HepG2 (cell line): ENCODE measurements around the gene PTRH2. TPM values are rescaled to one million over a fixed set of nuclear protein-coding genes. Genes with fewer than 3 reads are reported as not detected.

Experiments used
- CREM ChIP-seq, 2 experiments: sonication (generic) in 1 of 2; formaldehyde crosslinking in 1 of 2; IDR thresholded peaks; 2 replicates each; pipeline versions ENCODE4 v1.4.0 to v1.6.1; 2016 to 2020; ENCODE audit warnings: antibody characterized with exemption in 1 of 2, mild to moderate bottlenecking in 1 of 2, missing genetic modification reagents in 1 of 2
- SP140L ChIP-seq: sonication (generic); formaldehyde crosslinking; IDR thresholded peaks from 2 replicates; pipeline ENCODE4 v1.4.0; 2020; ENCODE audit warnings: missing genetic modification reagents, borderline replicate concordance
- ZNF326 ChIP-seq: sonication (generic); formaldehyde crosslinking; IDR thresholded peaks from 2 replicates; pipeline ENCODE4 v1.4.0; 2020; ENCODE audit warnings: missing genetic modification reagents, borderline replicate concordance
- ZNF367 ChIP-seq: sonication (generic); formaldehyde crosslinking; IDR thresholded peaks from 2 replicates; pipeline ENCODE4 v1.4.0; 2020; ENCODE audit warnings: missing genetic modification reagents, borderline replicate concordance
- polyA plus RNA-seq, 8 experiments: library from polyadenylated mRNA; depleted of rRNA in 3 of 8; stranded (reverse) in 7 of 8; unstranded in 1 of 8; fragments of >200 nt; fragmentation: Illumina TruSeq in 4 of 8; extraction: Trizol in 4 of 8; gene quantifications; 2 replicates each; pipeline versions ENCODE4 v1.2.1 to v1.2.3, GENCODE V29; 2011 to 2016; ENCODE audit warnings: low read depth in 4 of 8, missing spikeins in 1 of 8, mixed read lengths in 1 of 8; ENCODE audit not compliant: insufficient read depth in 1 of 8
- total RNA-seq, 5 experiments: library from RNA; depleted of rRNA; stranded (reverse); fragments of >200 nt; fragmentation: Illumina TruSeq; extraction: Trizol; gene quantifications; 2 replicates each; pipeline ENCODE4 v1.2.3, GENCODE V29; 2016; ENCODE audit warnings: low read depth in 1 of 5
- TF ChIP-seq, protein P1 (sequence below): sonication (generic); formaldehyde crosslinking; IDR thresholded peaks from 2 replicates; pipeline ENCODE4 v1.4.0; 2020; ENCODE audit warnings: missing genetic modification reagents
- TF ChIP-seq, protein P2 (sequence below), 2 experiments: sonication (generic) in 1 of 2; formaldehyde crosslinking in 1 of 2; IDR thresholded peaks; 2 replicates each; pipeline versions ENCODE4 v1.4.0 to v1.6.1; 2018 to 2020; ENCODE audit warnings: missing genetic modification reagents in 2 of 2, borderline replicate concordance in 1 of 2, low read depth in 1 of 2, mild to moderate bottlenecking in 1 of 2, missing biosample characterization in 1 of 2
- TF ChIP-seq, protein P3 (sequence below): sonication (generic); formaldehyde crosslinking; IDR thresholded peaks from 2 replicates; pipeline ENCODE4 v1.5.0; 2020; ENCODE audit warnings: missing genetic modification reagents
- TF ChIP-seq, protein P4 (sequence below): sonication (generic); formaldehyde crosslinking; IDR thresholded peaks from 2 replicates; pipeline ENCODE4 v1.4.0; 2020; ENCODE audit warnings: missing genetic modification reagents, borderline replicate concordance
- TF ChIP-seq, protein P5 (sequence below): sonication (generic); formaldehyde crosslinking; IDR thresholded peaks from 2 replicates; pipeline ENCODE4 v1.4.0; 2020; ENCODE audit warnings: mild to moderate bottlenecking, low read depth, missing genetic modification reagents
- TF ChIP-seq, protein P6 (sequence below): sonication (generic); formaldehyde crosslinking; IDR thresholded peaks from 2 replicates; pipeline ENCODE4 v1.4.0; 2020; ENCODE audit warnings: missing genetic modification reagents, borderline replicate concordance

The PTRH2 gene
- total and polyA plus RNA-seq, 2 of the 13 experiments (the other 11 are each of a cell fraction or from before 2014, with no cell fraction given), result 67.7 to 83.3 TPM

DNA sequence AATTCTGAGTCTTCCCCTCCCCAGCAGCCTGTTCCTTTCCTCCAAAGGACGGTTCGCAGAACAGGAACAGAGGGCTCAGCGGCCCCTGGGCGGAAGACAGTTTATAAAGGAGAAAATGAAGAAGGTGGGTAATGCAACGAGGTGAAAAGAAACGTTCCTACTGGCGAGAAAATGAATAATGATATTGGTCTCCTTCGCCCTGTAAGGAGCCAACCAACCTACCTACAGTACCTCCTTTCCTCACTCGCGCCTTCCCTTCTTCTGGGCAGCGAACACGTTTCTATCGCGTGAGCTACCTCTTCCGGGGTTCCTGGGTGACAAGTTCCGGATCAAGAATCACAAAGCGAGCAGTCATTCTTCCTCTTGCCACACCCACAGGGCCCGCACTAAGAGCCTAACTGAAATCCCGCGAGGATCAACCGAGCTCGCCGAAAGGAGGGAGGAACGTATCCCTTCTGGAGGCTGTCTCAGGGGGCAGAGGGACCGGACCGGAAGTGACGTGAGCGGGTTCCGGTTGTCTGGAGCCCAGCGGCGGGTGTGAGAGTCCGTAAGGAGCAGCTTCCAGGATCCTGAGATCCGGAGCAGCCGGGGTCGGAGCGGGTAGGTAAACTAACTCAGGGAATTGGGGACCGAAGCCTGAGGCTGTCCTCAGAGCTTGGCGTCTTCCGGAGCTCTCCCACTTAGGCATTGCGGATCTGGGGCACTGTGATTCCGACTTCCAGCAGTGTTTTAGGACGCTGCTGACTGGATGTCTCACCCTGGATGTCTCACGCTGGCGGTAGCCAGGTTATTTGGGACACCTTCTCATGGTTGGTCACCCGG, at the start of gene PTRH2, which contains the start of gene VMP1 (continued):
- TF ChIP-seq, protein P1, sequence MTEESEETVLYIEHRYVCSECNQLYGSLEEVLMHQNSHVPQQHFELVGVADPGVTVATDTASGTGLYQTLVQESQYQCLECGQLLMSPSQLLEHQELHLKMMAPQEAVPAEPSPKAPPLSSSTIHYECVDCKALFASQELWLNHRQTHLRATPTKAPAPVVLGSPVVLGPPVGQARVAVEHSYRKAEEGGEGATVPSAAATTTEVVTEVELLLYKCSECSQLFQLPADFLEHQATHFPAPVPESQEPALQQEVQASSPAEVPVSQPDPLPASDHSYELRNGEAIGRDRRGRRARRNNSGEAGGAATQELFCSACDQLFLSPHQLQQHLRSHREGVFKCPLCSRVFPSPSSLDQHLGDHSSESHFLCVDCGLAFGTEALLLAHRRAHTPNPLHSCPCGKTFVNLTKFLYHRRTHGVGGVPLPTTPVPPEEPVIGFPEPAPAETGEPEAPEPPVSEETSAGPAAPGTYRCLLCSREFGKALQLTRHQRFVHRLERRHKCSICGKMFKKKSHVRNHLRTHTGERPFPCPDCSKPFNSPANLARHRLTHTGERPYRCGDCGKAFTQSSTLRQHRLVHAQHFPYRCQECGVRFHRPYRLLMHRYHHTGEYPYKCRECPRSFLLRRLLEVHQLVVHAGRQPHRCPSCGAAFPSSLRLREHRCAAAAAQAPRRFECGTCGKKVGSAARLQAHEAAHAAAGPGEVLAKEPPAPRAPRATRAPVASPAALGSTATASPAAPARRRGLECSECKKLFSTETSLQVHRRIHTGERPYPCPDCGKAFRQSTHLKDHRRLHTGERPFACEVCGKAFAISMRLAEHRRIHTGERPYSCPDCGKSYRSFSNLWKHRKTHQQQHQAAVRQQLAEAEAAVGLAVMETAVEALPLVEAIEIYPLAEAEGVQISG (CRISPR knock-in tag), result peak; percentile 93
- TF ChIP-seq, protein P2, sequence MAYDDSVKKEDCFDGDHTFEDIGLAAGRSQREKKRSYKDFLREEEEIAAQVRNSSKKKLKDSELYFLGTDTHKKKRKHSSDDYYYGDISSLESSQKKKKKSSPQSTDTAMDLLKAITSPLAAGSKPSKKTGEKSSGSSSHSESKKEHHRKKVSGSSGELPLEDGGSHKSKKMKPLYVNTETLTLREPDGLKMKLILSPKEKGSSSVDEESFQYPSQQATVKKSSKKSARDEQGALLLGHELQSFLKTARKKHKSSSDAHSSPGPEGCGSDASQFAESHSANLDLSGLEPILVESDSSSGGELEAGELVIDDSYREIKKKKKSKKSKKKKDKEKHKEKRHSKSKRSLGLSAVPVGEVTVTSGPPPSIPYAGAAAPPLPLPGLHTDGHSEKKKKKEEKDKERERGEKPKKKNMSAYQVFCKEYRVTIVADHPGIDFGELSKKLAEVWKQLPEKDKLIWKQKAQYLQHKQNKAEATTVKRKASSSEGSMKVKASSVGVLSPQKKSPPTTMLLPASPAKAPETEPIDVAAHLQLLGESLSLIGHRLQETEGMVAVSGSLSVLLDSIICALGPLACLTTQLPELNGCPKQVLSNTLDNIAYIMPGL (CRISPR knock-in tag; IDR thresholded peaks at IDR 0.05; ENCODE audit: borderline replicate concordance in 1 of 2, low read depth in 1 of 2), result peak; percentile 70 to 93
- no peak for TF ChIP-seq ZNF367
- TF ChIP-seq, protein P3, sequence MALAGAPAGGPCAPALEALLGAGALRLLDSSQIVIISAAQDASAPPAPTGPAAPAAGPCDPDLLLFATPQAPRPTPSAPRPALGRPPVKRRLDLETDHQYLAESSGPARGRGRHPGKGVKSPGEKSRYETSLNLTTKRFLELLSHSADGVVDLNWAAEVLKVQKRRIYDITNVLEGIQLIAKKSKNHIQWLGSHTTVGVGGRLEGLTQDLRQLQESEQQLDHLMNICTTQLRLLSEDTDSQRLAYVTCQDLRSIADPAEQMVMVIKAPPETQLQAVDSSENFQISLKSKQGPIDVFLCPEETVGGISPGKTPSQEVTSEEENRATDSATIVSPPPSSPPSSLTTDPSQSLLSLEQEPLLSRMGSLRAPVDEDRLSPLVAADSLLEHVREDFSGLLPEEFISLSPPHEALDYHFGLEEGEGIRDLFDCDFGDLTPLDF, result no peak
- TF ChIP-seq, protein P4, sequence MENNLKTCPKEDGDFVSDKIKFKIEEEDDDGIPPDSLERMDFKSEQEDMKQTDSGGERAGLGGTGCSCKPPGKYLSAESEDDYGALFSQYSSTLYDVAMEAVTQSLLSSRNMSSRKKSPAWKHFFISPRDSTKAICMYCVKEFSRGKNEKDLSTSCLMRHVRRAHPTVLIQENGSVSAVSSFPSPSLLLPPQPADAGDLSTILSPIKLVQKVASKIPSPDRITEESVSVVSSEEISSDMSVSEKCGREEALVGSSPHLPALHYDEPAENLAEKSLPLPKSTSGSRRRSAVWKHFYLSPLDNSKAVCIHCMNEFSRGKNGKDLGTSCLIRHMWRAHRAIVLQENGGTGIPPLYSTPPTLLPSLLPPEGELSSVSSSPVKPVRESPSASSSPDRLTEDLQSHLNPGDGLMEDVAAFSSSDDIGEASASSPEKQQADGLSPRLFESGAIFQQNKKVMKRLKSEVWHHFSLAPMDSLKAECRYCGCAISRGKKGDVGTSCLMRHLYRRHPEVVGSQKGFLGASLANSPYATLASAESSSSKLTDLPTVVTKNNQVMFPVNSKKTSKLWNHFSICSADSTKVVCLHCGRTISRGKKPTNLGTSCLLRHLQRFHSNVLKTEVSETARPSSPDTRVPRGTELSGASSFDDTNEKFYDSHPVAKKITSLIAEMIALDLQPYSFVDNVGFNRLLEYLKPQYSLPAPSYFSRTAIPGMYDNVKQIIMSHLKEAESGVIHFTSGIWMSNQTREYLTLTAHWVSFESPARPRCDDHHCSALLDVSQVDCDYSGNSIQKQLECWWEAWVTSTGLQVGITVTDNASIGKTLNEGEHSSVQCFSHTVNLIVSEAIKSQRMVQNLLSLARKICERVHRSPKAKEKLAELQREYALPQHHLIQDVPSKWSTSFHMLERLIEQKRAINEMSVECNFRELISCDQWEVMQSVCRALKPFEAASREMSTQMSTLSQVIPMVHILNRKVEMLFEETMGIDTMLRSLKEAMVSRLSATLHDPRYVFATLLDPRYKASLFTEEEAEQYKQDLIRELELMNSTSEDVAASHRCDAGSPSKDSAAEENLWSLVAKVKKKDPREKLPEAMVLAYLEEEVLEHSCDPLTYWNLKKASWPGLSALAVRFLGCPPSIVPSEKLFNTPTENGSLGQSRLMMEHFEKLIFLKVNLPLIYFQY, result no peak; the same call in 1 of the 2 replicates
- TF ChIP-seq SP140L (CRISPR knock-in tag), result no peak
- TF ChIP-seq CREM (IDR thresholded peaks at IDR 0.05), result peak; percentile 98
- peak; percentile 43; the same call in 1 of the 2 replicates for TF ChIP-seq CREM (CRISPR knock-in tag; IDR thresholded peaks at IDR 0.05)
- TF ChIP-seq, protein P5, sequence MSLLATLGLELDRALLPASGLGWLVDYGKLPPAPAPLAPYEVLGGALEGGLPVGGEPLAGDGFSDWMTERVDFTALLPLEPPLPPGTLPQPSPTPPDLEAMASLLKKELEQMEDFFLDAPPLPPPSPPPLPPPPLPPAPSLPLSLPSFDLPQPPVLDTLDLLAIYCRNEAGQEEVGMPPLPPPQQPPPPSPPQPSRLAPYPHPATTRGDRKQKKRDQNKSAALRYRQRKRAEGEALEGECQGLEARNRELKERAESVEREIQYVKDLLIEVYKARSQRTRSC (CRISPR knock-in tag), result no peak
- TF ChIP-seq, protein P6, sequence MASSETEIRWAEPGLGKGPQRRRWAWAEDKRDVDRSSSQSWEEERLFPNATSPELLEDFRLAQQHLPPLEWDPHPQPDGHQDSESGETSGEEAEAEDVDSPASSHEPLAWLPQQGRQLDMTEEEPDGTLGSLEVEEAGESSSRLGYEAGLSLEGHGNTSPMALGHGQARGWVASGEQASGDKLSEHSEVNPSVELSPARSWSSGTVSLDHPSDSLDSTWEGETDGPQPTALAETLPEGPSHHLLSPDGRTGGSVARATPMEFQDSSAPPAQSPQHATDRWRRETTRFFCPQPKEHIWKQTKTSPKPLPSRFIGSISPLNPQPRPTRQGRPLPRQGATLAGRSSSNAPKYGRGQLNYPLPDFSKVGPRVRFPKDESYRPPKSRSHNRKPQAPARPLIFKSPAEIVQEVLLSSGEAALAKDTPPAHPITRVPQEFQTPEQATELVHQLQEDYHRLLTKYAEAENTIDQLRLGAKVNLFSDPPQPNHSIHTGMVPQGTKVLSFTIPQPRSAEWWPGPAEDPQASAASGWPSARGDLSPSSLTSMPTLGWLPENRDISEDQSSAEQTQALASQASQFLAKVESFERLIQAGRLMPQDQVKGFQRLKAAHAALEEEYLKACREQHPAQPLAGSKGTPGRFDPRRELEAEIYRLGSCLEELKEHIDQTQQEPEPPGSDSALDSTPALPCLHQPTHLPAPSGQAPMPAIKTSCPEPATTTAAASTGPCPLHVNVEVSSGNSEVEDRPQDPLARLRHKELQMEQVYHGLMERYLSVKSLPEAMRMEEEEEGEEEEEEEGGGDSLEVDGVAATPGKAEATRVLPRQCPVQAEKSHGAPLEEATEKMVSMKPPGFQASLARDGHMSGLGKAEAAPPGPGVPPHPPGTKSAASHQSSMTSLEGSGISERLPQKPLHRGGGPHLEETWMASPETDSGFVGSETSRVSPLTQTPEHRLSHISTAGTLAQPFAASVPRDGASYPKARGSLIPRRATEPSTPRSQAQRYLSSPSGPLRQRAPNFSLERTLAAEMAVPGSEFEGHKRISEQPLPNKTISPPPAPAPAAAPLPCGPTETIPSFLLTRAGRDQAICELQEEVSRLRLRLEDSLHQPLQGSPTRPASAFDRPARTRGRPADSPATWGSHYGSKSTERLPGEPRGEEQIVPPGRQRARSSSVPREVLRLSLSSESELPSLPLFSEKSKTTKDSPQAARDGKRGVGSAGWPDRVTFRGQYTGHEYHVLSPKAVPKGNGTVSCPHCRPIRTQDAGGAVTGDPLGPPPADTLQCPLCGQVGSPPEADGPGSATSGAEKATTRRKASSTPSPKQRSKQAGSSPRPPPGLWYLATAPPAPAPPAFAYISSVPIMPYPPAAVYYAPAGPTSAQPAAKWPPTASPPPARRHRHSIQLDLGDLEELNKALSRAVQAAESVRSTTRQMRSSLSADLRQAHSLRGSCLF (CRISPR knock-in tag), result 0 out of 2 replicates have a peak, but pooled peaks have one; percentile 28
- no peak for TF ChIP-seq ZNF326 (CRISPR knock-in tag)
